HG02884 (cell line): ENCODE measurements around the gene HS3ST2.
"Not testable (repeated sequence)": the region's sequence is repeated elsewhere in the genome, so short reads cannot be mapped to it uniquely, and the experiment has no call there.

Source experiments
- ATAC-seq: cut with Tn5 transposase; IDR thresholded peaks from one replicate; pipeline ENCODE4 v1.9.1; 2021; ENCODE audit warnings: mild to moderate bottlenecking, moderate library complexity; ENCODE audit not compliant: unreplicated experiment

Gene HS3ST2

GRCh38 chr16:22874394-22874793, 60.4 kb downstream of the HS3ST2 start:
- no peak for ATAC-seq

- ATAC-seq, result no peak
Observed at GRCh38 chr16:22878955-22879354, 65.0 kb downstream of the HS3ST2 start.

GRCh38 chr16:22879466-22879865, 65.5 kb downstream of the HS3ST2 start:
- no peak for ATAC-seq

DNA sequence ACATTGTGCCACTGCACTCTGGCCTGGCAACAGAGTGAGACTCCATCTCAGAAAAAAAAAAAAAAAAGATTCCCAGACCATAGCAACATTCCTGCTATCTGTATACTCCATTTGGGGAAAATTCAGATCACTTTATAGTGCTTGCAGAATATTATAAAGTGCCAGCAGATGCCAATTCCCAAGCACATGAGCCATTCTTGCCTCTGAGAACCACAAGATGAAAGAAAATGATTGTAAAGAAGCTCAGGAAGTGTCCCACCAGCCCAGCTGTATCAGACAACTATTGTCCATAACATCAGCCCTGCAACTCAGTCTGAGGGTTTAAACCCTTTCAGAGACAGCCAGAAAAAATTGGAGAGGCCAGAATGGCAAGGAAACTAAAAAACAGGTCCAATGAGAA, 69.0 kb downstream of the HS3ST2 start:
- ATAC-seq, result no peak

GRCh38 chr16:22885951-22886350, 72.0 kb downstream of the HS3ST2 start:
- no peak for ATAC-seq

GRCh38 chr16:22886927-22887326, 73.0 kb downstream of the HS3ST2 start:
- ATAC-seq, result no peak

GRCh38 chr16:22887445-22887844, 73.5 kb downstream of the HS3ST2 start:
- no peak for ATAC-seq

GRCh38 chr16:22888791-22889190, 74.8 kb downstream of the HS3ST2 start:
- no peak for ATAC-seq

DNA sequence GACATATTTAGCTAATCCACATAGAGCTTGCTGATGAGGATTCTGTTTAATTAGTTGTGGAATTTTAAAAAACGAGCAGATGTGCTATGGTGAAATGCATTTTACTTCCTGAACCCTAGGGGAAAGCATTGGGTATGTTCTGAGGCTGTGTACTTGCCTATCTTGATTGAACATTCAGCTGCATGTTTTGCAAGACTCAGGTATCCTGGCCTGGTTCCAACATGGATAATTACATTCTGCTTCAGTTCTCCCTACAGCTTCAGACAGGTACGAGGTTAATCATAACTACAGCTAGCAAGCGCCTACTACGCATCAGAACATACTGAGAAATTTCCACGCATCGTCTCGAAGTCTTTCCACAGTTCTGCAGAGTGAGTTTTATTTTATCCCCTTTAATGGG, 77.0 kb downstream of the HS3ST2 start:
- no peak for ATAC-seq

- no peak for ATAC-seq
Observed at GRCh38 chr16:22897184-22897583, 83.2 kb downstream of the HS3ST2 start.

DNA sequence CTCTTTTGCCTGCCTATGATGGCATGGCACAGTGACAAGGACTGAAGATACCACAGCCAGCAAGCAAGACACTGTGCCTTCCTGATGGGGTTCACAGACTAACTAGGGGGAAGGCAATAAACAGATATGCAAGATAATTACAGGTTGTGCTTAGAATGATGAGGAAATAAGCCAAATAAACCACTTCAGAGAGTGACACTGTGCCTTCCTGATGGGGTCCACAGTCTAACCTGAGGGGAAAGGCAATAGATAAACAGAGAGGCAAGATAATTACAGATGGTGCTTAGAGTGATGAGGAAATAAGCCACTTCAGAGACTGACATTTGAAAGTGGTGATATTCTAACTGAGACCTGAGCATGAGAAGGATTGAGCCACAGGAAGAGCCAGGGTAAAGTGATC, 84.2 kb downstream of the HS3ST2 start:
- no peak for ATAC-seq

DNA sequence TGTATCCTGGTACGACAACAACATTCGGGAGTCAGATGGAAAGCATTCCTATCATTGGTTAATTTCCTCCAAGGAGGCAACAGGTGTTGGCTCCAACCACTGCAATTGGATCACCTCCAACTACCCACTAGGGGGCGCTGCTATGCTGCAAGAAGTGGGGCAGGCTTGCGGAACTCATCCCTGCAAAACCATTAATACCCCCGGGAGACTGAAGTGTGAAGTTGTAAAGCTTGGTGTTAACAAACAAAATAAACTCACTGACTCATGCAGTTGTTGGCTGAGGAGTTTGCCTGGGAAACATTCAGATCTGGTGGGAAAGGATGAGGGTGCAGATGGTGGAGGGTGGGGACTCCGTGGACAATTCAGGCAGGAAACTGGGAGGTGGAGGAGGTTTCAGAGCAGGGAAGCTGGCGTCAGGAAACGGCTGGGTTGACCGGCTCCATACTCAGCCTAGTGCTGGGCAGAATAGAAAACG, 84.9 kb downstream of the HS3ST2 start:
- no peak for ATAC-seq

- ATAC-seq, result not testable (repeated sequence)
Observed at GRCh38 chr16:22899567-22899966, 85.6 kb downstream of the HS3ST2 start.

GRCh38 chr16:22900863-22901262, 86.9 kb downstream of the HS3ST2 start:
- ATAC-seq, result no peak

GRCh38 chr16:22901563-22901962, 87.6 kb downstream of the HS3ST2 start:
- no peak for ATAC-seq

- no peak for ATAC-seq
Observed at GRCh38 chr16:22903716-22904115, 89.8 kb downstream of the HS3ST2 start.

GRCh38 chr16:22912654-22913053, 98.7 kb downstream of the HS3ST2 start:
- no peak for ATAC-seq

- ATAC-seq, result no peak
Observed at GRCh38 chr16:22915003-22915402, 101.0 kb downstream of the HS3ST2 start.

GRCh38 chr16:22923491-22923890, 109.5 kb downstream of the HS3ST2 start:
- ATAC-seq, result no peak

DNA sequence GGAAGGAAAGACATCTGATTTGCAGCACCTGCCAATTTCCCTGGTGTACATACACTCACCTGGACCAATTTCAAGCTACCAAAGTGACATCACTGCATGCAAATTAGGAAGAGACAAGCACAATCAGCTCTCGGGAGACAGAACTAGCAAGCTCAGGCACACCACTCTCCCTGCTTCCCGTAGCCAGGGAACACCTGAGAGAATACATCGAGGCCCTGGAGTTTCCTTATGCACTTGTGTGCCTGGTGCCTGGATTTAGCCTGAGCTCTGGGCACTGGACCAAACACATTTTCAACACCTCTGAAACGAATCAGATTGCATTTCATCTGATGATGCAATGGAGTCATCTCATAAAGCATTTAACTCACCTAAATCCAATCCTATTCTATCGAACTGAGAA, 110.5 kb downstream of the HS3ST2 start:
- ATAC-seq, result no peak

DNA sequence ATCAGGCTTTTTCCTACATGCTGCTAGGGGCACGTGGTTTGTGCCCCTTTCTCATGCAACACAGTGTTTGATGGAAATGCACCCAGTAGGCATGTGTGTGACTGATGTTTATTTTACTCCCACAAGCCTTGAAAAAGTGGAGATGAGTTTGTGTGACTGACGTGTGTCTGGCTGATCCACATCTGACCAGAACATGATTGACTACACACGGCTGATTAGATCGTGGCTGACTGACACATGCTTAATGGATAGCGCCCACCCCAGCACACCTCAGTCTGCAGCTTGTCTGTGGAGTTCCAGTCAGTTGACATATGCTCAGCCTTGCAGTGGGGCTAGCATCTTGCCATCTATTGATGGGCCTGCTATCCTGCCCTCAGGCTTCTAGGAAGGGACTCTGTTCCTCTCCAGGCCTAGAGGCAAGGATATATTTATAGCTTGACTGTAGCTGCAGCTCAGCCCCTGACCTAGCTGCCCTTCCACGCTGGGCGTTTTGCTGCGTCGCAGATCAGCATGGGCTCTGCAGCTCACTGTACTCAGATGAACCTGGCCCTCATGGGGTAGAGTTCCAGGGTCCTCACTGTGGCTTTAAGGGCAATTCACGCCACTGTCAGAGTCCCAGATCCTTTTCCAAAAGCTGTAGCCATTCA, 112.3 kb downstream of the HS3ST2 start:
- ATAC-seq, result no peak

DNA sequence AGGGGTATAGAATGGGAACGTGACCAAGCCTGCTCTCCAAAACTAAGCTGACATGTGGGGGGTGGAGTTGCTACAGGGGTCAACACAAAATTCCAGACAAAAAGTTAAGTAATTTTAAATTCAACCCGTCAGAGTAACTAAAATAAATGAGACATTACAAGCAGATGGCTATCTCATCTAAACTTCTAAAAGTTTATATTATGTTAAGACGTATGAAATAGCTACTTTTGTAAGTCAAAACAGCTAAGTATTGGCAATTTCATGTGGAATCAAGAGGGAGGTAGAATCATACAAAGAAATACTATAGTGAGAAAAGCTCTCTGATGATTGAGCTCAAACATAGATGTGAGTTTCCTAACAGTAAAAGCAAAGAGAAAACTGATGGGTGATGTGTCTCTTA, 113.3 kb downstream of the HS3ST2 start:
- ATAC-seq, result no peak

- ATAC-seq, result no peak
Observed at GRCh38 chr16:22928882-22929435, 115.0 kb downstream of the HS3ST2 start.
